Karpas-422 (cell line): ENCODE results near the gene RIN1. TPM values are rescaled to one million over a fixed set of nuclear protein-coding genes. Genes with fewer than 3 reads are reported as not detected.
"Not testable (repeated sequence)": the region's sequence is repeated elsewhere in the genome, so short reads cannot be mapped to it uniquely, and the experiment has no call there.

Experiments
- DNase-seq: peaks from one replicate; pipeline ENCODE4 v3.0.0-alpha.2; 2015
- H2AFZ ChIP-seq: fragments of 200-600 bp; sonication (generic); 2 replicates; pipeline ENCODE4 v1.6.1; 2014; ENCODE audit warnings: antibody characterized with exemption, low read length, mixed read lengths
- H3K27ac ChIP-seq: fragments of 200-600 bp; sonication (generic); 2 replicates; pipeline ENCODE4 v1.5.1; 2014; ENCODE audit warnings: mild to moderate bottlenecking, low read length, moderate library complexity
- H3K27me3 ChIP-seq: fragments of 200-600 bp; sonication (generic); 2 replicates; pipeline ENCODE4 v1.6.1; 2014; ENCODE audit warnings: low read length, mixed read lengths
- H3K36me3 ChIP-seq: fragments of 200-600 bp; sonication (generic); 2 replicates; pipeline ENCODE4 v1.6.1; 2014; ENCODE audit warnings: low read length, mixed read lengths; ENCODE audit not compliant: insufficient read depth
- H3K4me1 ChIP-seq: fragments of 200-600 bp; sonication (generic); 2 replicates; pipeline ENCODE4 v1.6.1; 2014; ENCODE audit warnings: mild to moderate bottlenecking, low read length, mixed read lengths
- H3K4me2 ChIP-seq: fragments of 200-600 bp; sonication (generic); 2 replicates; pipeline ENCODE4 v1.6.1; 2014; ENCODE audit warnings: low read length, low read depth, mild to moderate bottlenecking; ENCODE audit not compliant: poor library complexity, severe bottlenecking
- H3K4me3 ChIP-seq: fragments of 200-600 bp; sonication (generic); 2 replicates; pipeline ENCODE4 v1.5.1; 2014; ENCODE audit warnings: mild to moderate bottlenecking, antibody characterized with exemption, low read length, mixed read lengths
- H3K79me2 ChIP-seq: fragments of 200-600 bp; sonication (generic); 2 replicates; pipeline ENCODE4 v1.6.1; 2014; ENCODE audit warnings: mild to moderate bottlenecking, low read length, mixed read lengths
- H3K9ac ChIP-seq: fragments of 200-600 bp; sonication (generic); 2 replicates; pipeline ENCODE4 v1.6.0; 2014; ENCODE audit warnings: low read length
- H3K9me2 ChIP-seq: fragments of 200-600 bp; sonication (generic), shearing (Covaris generic); replicated peaks from 2 replicates; pipeline ENCODE4 v1.6.0; 2014; ENCODE audit warnings: mild to moderate bottlenecking, low read length, moderate library complexity; ENCODE audit not compliant: insufficient read depth
- H3K9me3 ChIP-seq: fragments of 300-700, 200-600 bp; sonication (generic); 2 replicates; pipeline ENCODE4 v1.6.1; 2014; ENCODE audit warnings: low read length, mixed read lengths
- H4K20me1 ChIP-seq: fragments of 200-600 bp; sonication (generic); 2 replicates; pipeline ENCODE4 v1.6.1; 2014; ENCODE audit warnings: mild to moderate bottlenecking, antibody characterized with exemption, low read length, low read depth; ENCODE audit not compliant: insufficient read depth
- total RNA-seq: library from RNA; depleted of rRNA; stranded (reverse); fragments of >200 nt; shearing (Covaris generic); gene quantifications from 2 replicates; pipeline ENCODE4 v1.2.3, GENCODE V29; 2014; ENCODE audit warnings: low replicate concordance; rRNA removed

The RIN1 gene, protein sequence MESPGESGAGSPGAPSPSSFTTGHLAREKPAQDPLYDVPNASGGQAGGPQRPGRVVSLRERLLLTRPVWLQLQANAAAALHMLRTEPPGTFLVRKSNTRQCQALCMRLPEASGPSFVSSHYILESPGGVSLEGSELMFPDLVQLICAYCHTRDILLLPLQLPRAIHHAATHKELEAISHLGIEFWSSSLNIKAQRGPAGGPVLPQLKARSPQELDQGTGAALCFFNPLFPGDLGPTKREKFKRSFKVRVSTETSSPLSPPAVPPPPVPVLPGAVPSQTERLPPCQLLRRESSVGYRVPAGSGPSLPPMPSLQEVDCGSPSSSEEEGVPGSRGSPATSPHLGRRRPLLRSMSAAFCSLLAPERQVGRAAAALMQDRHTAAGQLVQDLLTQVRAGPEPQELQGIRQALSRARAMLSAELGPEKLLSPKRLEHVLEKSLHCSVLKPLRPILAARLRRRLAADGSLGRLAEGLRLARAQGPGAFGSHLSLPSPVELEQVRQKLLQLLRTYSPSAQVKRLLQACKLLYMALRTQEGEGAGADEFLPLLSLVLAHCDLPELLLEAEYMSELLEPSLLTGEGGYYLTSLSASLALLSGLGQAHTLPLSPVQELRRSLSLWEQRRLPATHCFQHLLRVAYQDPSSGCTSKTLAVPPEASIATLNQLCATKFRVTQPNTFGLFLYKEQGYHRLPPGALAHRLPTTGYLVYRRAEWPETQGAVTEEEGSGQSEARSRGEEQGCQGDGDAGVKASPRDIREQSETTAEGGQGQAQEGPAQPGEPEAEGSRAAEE
- total RNA-seq: 0.78 and 1.1 TPM in 2 replicates

DNA sequence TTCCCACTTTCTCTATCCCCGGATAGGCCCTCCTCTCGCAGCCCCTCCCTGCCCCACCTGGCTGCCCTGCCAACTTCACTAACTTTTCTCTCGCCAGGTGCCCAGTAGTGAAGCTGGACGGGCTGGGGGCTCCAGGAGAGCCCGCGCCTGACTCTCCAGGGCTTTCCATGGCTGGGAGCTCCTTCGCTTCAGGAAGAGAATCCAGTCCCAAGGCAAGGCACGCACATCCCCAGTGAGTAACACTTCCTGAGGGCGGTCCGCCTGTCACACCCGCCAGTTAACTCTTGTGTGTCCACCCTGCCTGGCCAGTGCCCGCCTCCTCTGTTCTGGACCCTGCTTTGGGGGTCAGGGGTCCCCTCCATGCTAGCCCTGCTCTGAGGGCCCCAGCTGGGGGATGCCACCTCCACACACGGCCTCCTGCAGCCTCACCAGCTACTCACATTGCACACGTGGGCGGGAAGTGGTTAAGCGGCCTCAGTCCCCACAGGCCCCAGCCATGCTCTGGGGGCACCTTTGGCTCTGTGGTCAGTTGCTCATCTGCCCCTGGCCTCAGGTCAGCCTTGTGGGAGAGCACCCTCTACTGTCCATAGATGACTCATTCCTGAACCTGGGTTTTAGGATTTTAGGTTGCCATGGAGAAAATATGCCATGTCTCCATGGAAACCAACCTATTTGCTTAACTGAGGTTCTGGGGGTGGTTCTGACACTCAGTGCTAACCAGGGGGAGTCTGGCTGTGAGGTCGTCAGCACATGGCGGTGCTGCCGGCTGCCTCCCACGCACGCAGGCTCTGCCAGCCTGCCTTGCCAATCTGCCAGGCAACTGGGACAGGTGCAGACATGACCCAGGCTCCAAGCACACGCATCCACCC is at the start of gene RIN1:
TSS of gene RIN1 (minus strand) at position 201 of the 869 bp plus-strand sequence. CDS start at position 169, 32 bp downstream.
- Histone ChIP-seq H3K36me3 (no peaks in the 10 kb centered on the region), H3K27ac (no peak within 1 kb of the TSS), H3K27me3 (no peaks in the 10 kb centered on the region), H3K4me1 (peaks cover 20% of the 10 kb centered on the region), H3K9me2 (no peaks in the 10 kb centered on the region), H3K4me3 (no peak within 1 kb of the TSS), H3K9me3 (no peaks in the 10 kb centered on the region), H2AFZ (no peak within 1 kb of the TSS), H4K20me1 (no peaks in the 10 kb centered on the region), H3K79me2 (no peaks in the 10 kb centered on the region), H3K4me2 (peak within 1 kb of the TSS; percentile 20), H3K9ac (peak within 1 kb of the TSS; percentile 18)
- DNase-seq: peak; percentile 81

DNA sequence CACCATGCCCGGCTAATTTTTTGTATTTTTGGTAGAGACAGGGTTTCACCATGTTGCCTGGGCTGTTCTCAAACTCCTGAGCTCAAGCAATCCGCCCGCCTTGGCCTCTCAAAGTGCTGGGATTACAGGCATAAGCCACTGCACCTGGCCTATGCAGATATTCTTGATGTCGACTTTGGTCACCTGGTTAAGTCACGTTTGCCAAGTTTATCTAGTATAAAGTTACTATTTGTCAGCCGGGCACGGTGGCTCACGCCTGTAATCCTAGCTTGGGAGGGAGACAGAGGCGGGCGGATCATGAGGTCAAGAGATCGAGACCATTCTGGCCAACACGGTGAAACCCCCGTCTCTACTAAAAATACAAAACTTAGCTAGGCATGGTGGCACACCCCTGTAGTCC is 48.1 kb upstream of the RIN1 start:
- not testable (repeated sequence) for H3K79me2 ChIP-seq, H3K36me3 ChIP-seq, H3K9me3 ChIP-seq, H3K27ac ChIP-seq, H4K20me1 ChIP-seq, H3K4me1 ChIP-seq, H3K9ac ChIP-seq, H3K4me3 ChIP-seq, H2AFZ ChIP-seq, H3K27me3 ChIP-seq, H3K4me2 ChIP-seq, H3K9me2 ChIP-seq
- DNase-seq: peak; percentile 2

DNA sequence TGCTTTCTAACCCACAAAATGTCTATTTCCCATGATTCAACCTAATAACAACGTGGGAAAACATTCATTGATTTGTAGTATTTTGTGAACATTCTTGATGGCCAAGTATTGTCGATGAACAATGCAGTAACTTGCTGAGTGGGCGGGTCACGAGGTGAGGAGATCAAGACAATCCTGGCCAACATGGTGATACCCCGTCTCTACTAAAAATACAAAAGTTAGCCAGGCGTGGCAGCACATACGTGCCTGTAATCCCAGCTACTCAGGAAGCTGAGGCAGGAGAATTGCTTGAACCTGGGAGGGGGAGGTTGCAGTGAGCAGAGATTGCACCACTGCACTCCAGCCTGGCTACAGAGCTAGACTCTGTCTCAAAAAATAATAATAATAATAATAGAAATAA is 44.0 kb upstream of the RIN1 start:
- not testable (repeated sequence) for H3K79me2 ChIP-seq, H4K20me1 ChIP-seq, H3K9me3 ChIP-seq, H3K27me3 ChIP-seq, H3K4me3 ChIP-seq, H3K9me2 ChIP-seq, H3K27ac ChIP-seq, H3K9ac ChIP-seq, H3K36me3 ChIP-seq, H3K4me1 ChIP-seq, H2AFZ ChIP-seq, H3K4me2 ChIP-seq
- peak; percentile 34 for DNase-seq

DNA sequence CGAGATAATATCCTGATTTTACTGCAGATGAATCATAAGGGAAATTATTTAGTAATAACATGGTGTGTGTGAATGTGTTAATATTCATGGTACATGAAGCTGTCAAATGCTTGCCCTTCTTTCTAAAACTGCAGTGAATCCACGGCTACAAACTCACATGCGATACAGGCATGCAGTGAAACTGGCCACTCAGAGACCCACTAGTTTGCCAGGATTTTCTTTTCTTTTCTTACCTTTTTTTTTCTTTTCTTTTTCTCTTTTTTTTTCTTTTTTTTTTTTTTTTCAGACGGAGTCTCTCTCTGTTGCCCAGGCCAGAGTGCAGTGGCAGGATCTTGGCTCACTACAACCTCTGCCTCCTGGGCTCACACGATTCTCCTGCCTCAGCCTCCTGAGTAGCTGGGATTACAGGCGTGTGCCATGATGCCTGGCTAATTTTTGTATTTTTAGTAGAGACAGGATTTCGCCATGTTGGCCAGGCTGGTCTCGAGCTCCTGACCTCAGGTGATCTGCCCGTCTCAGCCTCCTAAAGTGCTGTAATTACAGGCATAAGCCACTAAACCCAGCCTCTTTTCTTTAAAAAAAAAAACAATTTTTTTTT is 37.6 kb upstream of the RIN1 start:
- not testable (repeated sequence) for H2AFZ ChIP-seq, DNase-seq, H3K4me3 ChIP-seq, H3K9me3 ChIP-seq, H3K27me3 ChIP-seq, H3K9me2 ChIP-seq, H3K79me2 ChIP-seq, H3K27ac ChIP-seq, H4K20me1 ChIP-seq, H3K4me2 ChIP-seq, H3K9ac ChIP-seq, H3K36me3 ChIP-seq
- peaks cover 19% of the 10 kb centered on the region for H3K4me1 ChIP-seq

DNA sequence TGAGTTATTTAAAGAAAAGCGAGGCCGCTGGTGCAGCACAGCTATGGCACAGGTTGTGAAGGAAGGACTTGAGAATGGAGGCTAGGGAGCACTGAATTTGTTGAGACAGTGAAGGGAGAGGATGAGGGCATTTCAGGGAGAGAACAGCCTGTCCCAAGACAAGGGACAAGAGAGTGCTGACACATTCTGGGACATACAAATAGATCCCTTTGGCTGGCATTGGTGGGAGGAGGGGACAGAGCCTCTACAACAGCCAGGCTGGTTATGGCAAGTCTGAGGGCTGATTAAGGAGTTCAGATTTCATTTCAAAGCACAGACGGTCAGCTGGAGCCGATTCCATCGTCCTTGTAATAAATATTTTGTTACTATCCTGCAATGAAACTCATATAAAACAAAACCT is 37.0 kb upstream of the RIN1 start:
- Histone ChIP-seq H3K79me2 (no peaks in the 10 kb centered on the region), H3K4me1 (peaks cover 24% of the 10 kb centered on the region), H3K9me2 (no peaks in the 10 kb centered on the region), H3K9ac (no peak overlapping the region), H4K20me1 (no peaks in the 10 kb centered on the region), H3K36me3 (no peaks in the 10 kb centered on the region), H2AFZ (no peak overlapping the region), H3K27me3 (no peaks in the 10 kb centered on the region), H3K27ac (no peak overlapping the region), H3K4me2 (no peak overlapping the region), H3K9me3 (no peaks in the 10 kb centered on the region), H3K4me3 (no peak overlapping the region)
- DNase-seq: no peak

DNA sequence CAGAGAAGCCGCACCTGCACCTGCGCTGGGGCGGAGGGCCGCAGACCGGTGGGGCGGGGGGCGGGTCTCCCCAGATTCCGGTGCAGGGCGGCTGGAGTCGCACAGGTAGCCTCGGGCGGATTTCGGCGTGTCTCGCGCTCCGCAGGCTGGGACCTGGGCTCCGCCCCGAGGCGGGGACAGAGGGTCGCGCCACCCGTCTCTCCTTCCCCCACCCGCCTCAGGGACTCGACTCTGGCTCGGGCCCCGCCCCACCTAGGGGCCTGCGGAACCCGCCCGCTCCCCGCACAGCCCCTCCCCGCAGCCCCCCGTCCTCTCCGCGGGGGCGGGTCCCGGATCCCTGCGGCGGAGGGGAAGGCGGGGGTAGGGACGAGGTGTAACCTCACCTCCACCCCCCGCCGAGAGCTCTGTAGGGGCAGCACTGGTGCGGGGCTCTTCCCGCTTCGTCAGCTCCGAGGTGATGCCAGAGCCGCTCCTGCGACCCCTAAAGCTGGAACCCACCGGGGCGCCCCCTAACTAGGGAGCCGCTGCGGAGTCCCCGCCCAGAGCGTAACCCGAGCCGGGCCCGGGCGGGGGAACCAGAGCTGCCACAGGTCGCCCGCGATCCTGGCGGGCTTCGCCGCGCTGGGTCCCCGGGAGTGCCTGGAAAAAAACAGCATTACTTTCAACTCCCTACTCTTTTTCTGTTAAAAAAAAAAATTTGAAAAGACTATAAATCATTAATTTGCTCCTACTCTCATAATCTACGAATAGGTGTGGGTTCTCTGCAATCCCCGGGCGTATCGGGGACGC is 35.6 kb upstream of the RIN1 start, which contains the start of gene SLC29A2:
TSS of gene SLC29A2 (minus strand) at position 134 of the 789 bp plus-strand sequence. CDS start 169 bp downstream, outside the sequence.
- peak within 1 kb of the TSS; percentile 83 for H3K4me2 ChIP-seq
- H3K36me3 ChIP-seq: no peaks in the 10 kb centered on the region
- no peaks in the 10 kb centered on the region for H3K27me3 ChIP-seq
- H3K4me3 ChIP-seq: peak within 1 kb of the TSS; percentile 69
- no peaks in the 10 kb centered on the region for H3K79me2 ChIP-seq
- no peak within 1 kb of the TSS; the same call in 1 of the 2 replicates for H3K27ac ChIP-seq
- no peaks in the 10 kb centered on the region for H3K9me3 ChIP-seq
- no peaks in the 10 kb centered on the region for H3K9me2 ChIP-seq
- H3K4me1 ChIP-seq: peaks cover 24% of the 10 kb centered on the region
- DNase-seq: peak; percentile 70
- peak within 1 kb of the TSS; percentile 89 for H2AFZ ChIP-seq
- no peaks in the 10 kb centered on the region for H4K20me1 ChIP-seq
- peak within 1 kb of the TSS; percentile 63 for H3K9ac ChIP-seq

DNA sequence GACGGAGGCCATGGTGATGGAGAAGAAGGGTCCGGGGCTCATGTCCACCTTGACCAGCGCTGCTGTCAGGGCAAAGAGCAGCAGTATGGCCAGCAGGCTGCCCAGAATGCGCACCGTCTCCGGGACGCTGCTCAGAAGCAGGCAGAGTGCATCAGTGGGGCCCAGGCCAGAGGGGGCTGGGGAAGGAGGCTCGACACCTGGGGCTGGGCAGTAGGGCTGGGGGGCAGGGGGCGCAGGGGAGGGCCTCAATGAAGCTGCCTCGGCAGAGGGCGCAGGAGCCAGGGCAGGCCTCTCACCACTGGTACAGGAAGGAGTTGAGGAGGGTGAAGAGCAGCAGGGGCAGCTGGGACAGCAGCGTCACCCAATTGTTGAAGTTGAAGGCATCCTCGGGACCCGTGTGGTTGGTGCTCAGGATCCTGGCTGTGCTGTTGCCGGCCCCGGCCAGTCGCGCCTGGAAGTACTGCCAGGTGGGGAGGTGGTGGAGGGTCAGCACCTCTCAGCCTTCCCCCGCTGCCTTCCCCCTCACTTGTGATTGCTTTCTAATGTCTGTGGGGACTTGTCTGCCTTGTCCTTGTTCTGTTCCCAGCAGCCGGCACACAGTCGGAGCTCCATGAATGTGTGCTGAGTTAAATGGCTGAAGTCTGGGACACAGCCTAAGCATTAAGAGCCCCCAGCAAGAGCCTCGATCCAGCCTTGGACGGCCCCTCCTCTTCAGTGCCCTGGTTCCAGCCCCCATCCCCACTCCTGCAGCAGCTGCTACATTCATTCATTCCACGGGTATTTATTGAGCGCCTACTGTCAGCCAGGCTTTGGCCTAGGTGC is 33.0 kb upstream of the RIN1 start:
- no peak for DNase-seq
- no peak overlapping the region for H3K4me3 ChIP-seq
- H3K9me3 ChIP-seq: no peaks in the 10 kb centered on the region
- H3K4me2 ChIP-seq: no peak overlapping the region
- no peak overlapping the region for H3K27ac ChIP-seq
- H2AFZ ChIP-seq: no peak overlapping the region
- no peaks in the 10 kb centered on the region for H3K79me2 ChIP-seq
- no peaks in the 10 kb centered on the region for H3K27me3 ChIP-seq
- H4K20me1 ChIP-seq: no peaks in the 10 kb centered on the region
- H3K36me3 ChIP-seq: no peaks in the 10 kb centered on the region
- peaks cover 24% of the 10 kb centered on the region for H3K4me1 ChIP-seq
- H3K9me2 ChIP-seq: no peaks in the 10 kb centered on the region
- H3K9ac ChIP-seq: no peak overlapping the region
